IMR-90 (cell line): ENCODE data around the gene MACF1. TPM values are rescaled to one million over a fixed set of nuclear protein-coding genes. Genes with fewer than 3 reads are reported as not detected.

Experiments
- ATAC-seq: fragments of 200-7000 bp; cut with Tn5 transposase; 2 replicates; pipeline ENCODE4 v1.9.1; 2020; ENCODE audit warnings: low read depth, mild to moderate bottlenecking, moderate library complexity
- BruUV-seq: library from RNA; stranded (reverse); fragments of 400-500 nt; replicated peaks from 2 replicates; lab custom pipeline; 2021; lab: Mats Ljungman, UMichigan
- CTCF ChIA-PET: fragments of 300-600 bp; formaldehyde crosslinking; extraction: SDS; loops from one replicate; lab custom pipeline; 2021; ENCODE audit warnings: antibody characterized with exemption; lab: Yijun Ruan, JAX
- POLR2A ChIA-PET: fragments of 300-600 bp; sonication (Branson Sonifier 250); formaldehyde crosslinking; loops from one replicate; lab custom pipeline; 2022; ENCODE audit warnings: antibody characterized with exemption; ENCODE audit not compliant: unreplicated experiment; lab: Charles Lee
- DNase-seq: peaks from one replicate; pipeline ENCODE4 v3.0.0; 2013
- H2AFZ ChIP-seq: replicated peaks from 2 replicates; pipeline ENCODE3; 2013; ENCODE audit warnings: low read length, mild to moderate bottlenecking; ENCODE audit not compliant: poor library complexity
- H2AK5ac ChIP-seq: 2 replicates; pipeline ENCODE4 v1.6.1; 2013; ENCODE audit warnings: low read depth, low read length, inconsistent platforms
- H2AK9ac ChIP-seq: replicated peaks from 2 replicates; pipeline ENCODE3; 2013; ENCODE audit warnings: mild to moderate bottlenecking, low read depth, low read length, moderate library complexity; ENCODE audit not compliant: poor library complexity
- H2BK120ac ChIP-seq: 2 replicates; pipeline ENCODE4 v1.6.1; 2013; ENCODE audit warnings: low read depth, low read length, inconsistent platforms
- H2BK15ac ChIP-seq: 3 replicates; pipeline ENCODE4 v1.6.1; 2013; ENCODE audit warnings: low read depth, low read length, inconsistent platforms
- H2BK20ac ChIP-seq: 2 replicates; pipeline ENCODE4 v1.6.1; 2013; ENCODE audit warnings: low read depth, mild to moderate bottlenecking, inconsistent platforms, low read length, moderate library complexity
- H2BK5ac ChIP-seq: 2 replicates; pipeline ENCODE4 v1.6.1; 2013; ENCODE audit warnings: mild to moderate bottlenecking, low read depth, low read length, inconsistent platforms; ENCODE audit not compliant: poor library complexity, severe bottlenecking
- H3K14ac ChIP-seq: replicated peaks from 2 replicates; pipeline ENCODE4 v1.6.1; 2013; ENCODE audit warnings: low read depth, low read length, inconsistent platforms
- H3K18ac ChIP-seq: 2 replicates; pipeline ENCODE4 v1.6.1; 2013; ENCODE audit warnings: low read depth, low read length, control low read depth
- H3K23ac ChIP-seq: 2 replicates; pipeline ENCODE4 v1.6.1; 2013; ENCODE audit warnings: low read depth, low read length, inconsistent platforms
- H3K27ac ChIP-seq: 2 replicates; pipeline ENCODE4 v1.5.1; 2013; ENCODE audit warnings: mild to moderate bottlenecking, control low read depth, low read length; ENCODE audit not compliant: insufficient read depth
- H3K27me3 ChIP-seq: 2 replicates; pipeline ENCODE4 v1.6.1; 2013; ENCODE audit warnings: low read length; ENCODE audit not compliant: control insufficient read depth, insufficient read depth
- H3K36me3 ChIP-seq: 2 replicates; pipeline ENCODE4 v1.6.1; 2013; ENCODE audit warnings: low read length, mixed read lengths; ENCODE audit not compliant: control insufficient read depth, insufficient read depth
- H3K4ac ChIP-seq: 2 replicates; pipeline ENCODE4 v1.6.1; 2013; ENCODE audit warnings: low read depth, low read length, inconsistent platforms
- H3K4me1 ChIP-seq: 2 replicates; pipeline ENCODE4 v1.6.1; 2013; ENCODE audit warnings: low read length, mixed read lengths; ENCODE audit not compliant: control insufficient read depth, insufficient read depth
- H3K4me2 ChIP-seq: 2 replicates; pipeline ENCODE4 v1.6.1; 2013; ENCODE audit warnings: low read depth, mild to moderate bottlenecking, control low read depth, low read length, moderate library complexity
- H3K4me3 ChIP-seq: 2 replicates; pipeline ENCODE4 v1.5.1; 2013; ENCODE audit warnings: low read depth, mild to moderate bottlenecking, control low read depth, low read length, moderate library complexity; ENCODE audit not compliant: insufficient read depth
- H3K56ac ChIP-seq: 2 replicates; pipeline ENCODE4 v1.6.1; 2013; ENCODE audit warnings: low read length, inconsistent platforms; ENCODE audit not compliant: insufficient read depth; ENCODE audit errors: extremely low read depth
- H3K79me1 ChIP-seq, 2 experiments: 2 replicates each; pipeline ENCODE4 v1.6.1; 2013; ENCODE audit warnings: low read length in 2 of 2, inconsistent platforms in 1 of 2, low read depth in 1 of 2
- H3K9ac ChIP-seq: 2 replicates; pipeline ENCODE4 v1.6.1; 2013; ENCODE audit warnings: low read depth, low read length, control low read depth
- H3K9me1 ChIP-seq: 2 replicates; pipeline ENCODE4 v1.6.1; 2013; ENCODE audit warnings: low read length, inconsistent platforms; ENCODE audit not compliant: insufficient read depth
- H3K9me3 ChIP-seq: 2 replicates; pipeline ENCODE4 v1.6.1; 2013; ENCODE audit warnings: low read length; ENCODE audit not compliant: control insufficient read depth, insufficient read depth
- H4K20me1 ChIP-seq: 2 replicates; pipeline ENCODE4 v1.6.1; 2013; ENCODE audit warnings: low read length, inconsistent platforms; ENCODE audit not compliant: insufficient read depth
- H4K5ac ChIP-seq: 2 replicates; pipeline ENCODE4 v1.6.1; 2013; ENCODE audit warnings: mild to moderate bottlenecking, low read depth, low read length, control low read depth
- H4K8ac ChIP-seq, 2 experiments: 2 replicates each; pipeline ENCODE4 v1.6.1; 2013; ENCODE audit warnings: low read depth in 2 of 2, low read length in 2 of 2, control low read depth in 1 of 2, inconsistent platforms in 1 of 2
- H4K91ac ChIP-seq: 2 replicates; pipeline ENCODE4 v1.6.1; 2013; ENCODE audit warnings: low read depth, low read length, inconsistent platforms; ENCODE audit not compliant: insufficient read depth
- CHD1 ChIP-seq: IDR thresholded peaks from 2 replicates; pipeline ENCODE4 v1.6.1; 2012; ENCODE audit warnings: low read depth, low read length, improper control_type of control experiment
- ELK1 ChIP-seq: fragments of 150-350 bp; IDR thresholded peaks from 2 replicates; pipeline ENCODE4 v1.6.1; 2016; ENCODE audit warnings: low read depth, mild to moderate bottlenecking, low read length, moderate library complexity, borderline replicate concordance
- MXI1 ChIP-seq: IDR thresholded peaks from 2 replicates; pipeline ENCODE4 v1.6.1; 2012; ENCODE audit warnings: low read depth, mild to moderate bottlenecking, low read length, moderate library complexity, borderline replicate concordance
- NFE2L2 ChIP-seq: fragments of 150-350 bp; IDR thresholded peaks from 2 replicates; pipeline ENCODE4 v1.6.1; 2016; ENCODE audit warnings: low read depth, mild to moderate bottlenecking, low read length
- RAD21 ChIP-seq: IDR thresholded peaks from 2 replicates; pipeline ENCODE4 v1.6.1; 2012; ENCODE audit warnings: low read length, improper control_type of control experiment
- RCOR1 ChIP-seq: IDR thresholded peaks from 2 replicates; pipeline ENCODE4 v1.6.1; 2012; ENCODE audit warnings: mild to moderate bottlenecking, low read length, improper control_type of control experiment; ENCODE audit not compliant: insufficient replicate concordance
- RFX5 ChIP-seq: IDR thresholded peaks from 2 replicates; pipeline ENCODE4 v1.8.0; 2012; ENCODE audit warnings: low read depth, mild to moderate bottlenecking, low read length, moderate library complexity
- USF2 ChIP-seq: fragments of 150-350 bp; IDR thresholded peaks from 2 replicates; pipeline ENCODE4 v1.6.1; 2017; ENCODE audit warnings: mild to moderate bottlenecking, antibody characterized with exemption, low read length, low read depth
- WGBS, 2 experiments: methylation state at CpG; one replicate each; pipeline versions ENCODE4 v1.1.5 to v1.1.7; 2013; ENCODE audit warnings: missing lambda C conversion rate in 2 of 2; ENCODE audit not compliant: insufficient read length in 1 of 2; ENCODE audit errors: extremely low coverage in 2 of 2; 5-methylcytosine and 5-hydroxymethylcytosine counted together
- dilution Hi-C: fragments of 300-500 bp; cut with HindIII; formaldehyde crosslinking; loops from one replicate; pipeline ENCODE4 v1.14.3; 2018; ENCODE audit warnings: low sequenced_read_pairs; ENCODE audit not compliant: unreplicated experiment
- in situ Hi-C: fragments of 300-500 bp; cut with MboI; formaldehyde crosslinking; loops from 3 replicates; pipeline ENCODE4 v1.14.3; 2019; ENCODE audit warnings: low sequenced_read_pairs, inconsistent platforms, mixed read lengths
- intact Hi-C: fragments of 100-400 bp; cut with micrococcal nuclease; formaldehyde crosslinking; loops from 2 replicates; pipeline ENCODE4 v1.10.0; 2022
- polyA plus RNA-seq, 3 experiments: library from polyadenylated mRNA; depleted of rRNA; stranded (reverse); fragments of >200 nt; gene quantifications; 2 replicates each; pipeline ENCODE4 v1.2.3, GENCODE V29; 2012; ENCODE audit warnings: low replicate concordance in 1 of 3
- total RNA-seq: library from RNA; depleted of rRNA; stranded (reverse); fragments of >200 nt; gene quantifications from 2 replicates; pipeline ENCODE4 v1.2.3, GENCODE V29; 2012

MACF1 gene
- total and polyA plus RNA-seq, 2 of the 4 experiments (the other 2 are of a cell fraction): 67.6 to 369 TPM

- in situ Hi-C loops: loop anchor here (5.0 kb wide), 1 partner anchor 61 kb away; no protein-coding TSS in a partner anchor
- Histone ChIP-seq H4K20me1 (peaks cover 48% of the 10 kb centered on the region), H2AK9ac (no peak overlapping the region), H3K9me1 (peaks cover 14% of the 10 kb centered on the region), H3K18ac (peak overlapping the region; percentile 71; the same call in 1 of the 2 replicates), H3K27me3 (no peaks in the 10 kb centered on the region), H3K56ac (no peak overlapping the region), H3K4ac (peak overlapping the region; percentile 14; the same call in 1 of the 2 replicates), H3K4me3 (no peak overlapping the region), H3K23ac (peak overlapping the region; percentile 48; the same call in 1 of the 2 replicates), H2BK20ac (no peak overlapping the region), H3K9ac (no peak overlapping the region; the same call in 1 of the 2 replicates), H4K91ac (peak overlapping the region; percentile 13; the same call in 1 of the 2 replicates), H2BK5ac (peak overlapping the region; percentile 66), H3K14ac (peak overlapping the region; percentile 6), H3K27ac (no peak overlapping the region), H4K8ac (peak overlapping the region in 1 of 2 experiments; percentile 26; a peak in 2 of 4 replicates), H3K79me1 (peaks cover 23 to 67% of the 10 kb centered on the region in 2 experiments), H3K4me2 (peak overlapping the region; percentile 8; the same call in 1 of the 2 replicates), H2BK15ac (peak overlapping the region; percentile 83; the same call in 2 of the 3 replicates), H4K5ac (no peak overlapping the region), H3K4me1 (peaks cover 18% of the 10 kb centered on the region), H2AFZ (no peak overlapping the region), H3K9me3 (no peaks in the 10 kb centered on the region), H2BK120ac (no peak overlapping the region), H2AK5ac (peak overlapping the region; percentile 41; the same call in 1 of the 2 replicates), H3K36me3 (no peaks in the 10 kb centered on the region)
- BruUV-seq: no TSS peak
- no peak for ATAC-seq
- ChIA-PET CTCF (no interaction called here), POLR2A (no interaction called here)
- dilution Hi-C loops: no loop called here
- WGBS, 2 experiments: no CpG with 5 or more reads among the region's 6 CpGs
- intact Hi-C loops: no loop called here
- DNase-seq: peak; percentile 50
- no peak for TF ChIP-seq RAD21
- no peak for TF ChIP-seq USF2
- no peak for TF ChIP-seq CHD1
- TF ChIP-seq RFX5: no peak
- no peak for TF ChIP-seq RCOR1
- TF ChIP-seq ELK1: no peak
- no peak for TF ChIP-seq MXI1
- TF ChIP-seq NFE2L2: no peak
These were observed 8.0 kb upstream of the MACF1 start for GRCh38 chr1:39196244-39197215.
